ENCODE data around the gene CCDC88C. TPM values are rescaled to one million over a fixed set of nuclear protein-coding genes. Genes with fewer than 3 reads are reported as not detected.

Gene CCDC88C
- total RNA-seq, 4 donors from 2014 or later, result 1.1 to 2.7 (median 2.1) TPM

- ATAC-seq (no peak), DNase-seq (no peak)
- intact Hi-C loops (cut with DNase I; ENCODE audit: low total_unique reads), result no loop called here
- H3K27ac ChIP-seq, result no peak overlapping the region
- no peaks in the 10 kb centered on the region for H3K9me3 ChIP-seq
- H3K4me1 ChIP-seq, result no peaks in the 10 kb centered on the region
- no peaks in the 10 kb centered on the region for H3K36me3 ChIP-seq
- in situ Hi-C loops (cut with MboI; ENCODE audit: low sequenced_read_pairs in 4 of 4), result no loop called here
- no peak overlapping the region for H3K4me3 ChIP-seq
- H3K27me3 ChIP-seq, result peaks cover 6 to 20% (median 18%) of the 10 kb centered on the region in 3 donors
- TF ChIP-seq POLR2A (IDR thresholded peaks at IDR 0.05), result no peak
- TF ChIP-seq CTCF (IDR thresholded peaks at IDR 0.05 in 4 of 5, conservative IDR thresholded peaks at IDR 0.05 in 1 of 5), result no peak
Measured at GRCh38 chr14:91261986-91262549, 155.6 kb downstream of the CCDC88C start.

- Histone ChIP-seq H3K27ac (no peak overlapping the region), H3K4me3 (no peak overlapping the region), H3K9me3 (no peaks in the 10 kb centered on the region), H3K36me3 (no peaks in the 10 kb centered on the region), H3K4me1 (no peaks in the 10 kb centered on the region), H3K27me3 (peaks cover 6 to 20% (median 18%) of the 10 kb centered on the region in 3 donors)
- no peak for DNase-seq
- intact Hi-C loops (cut with DNase I; ENCODE audit: low total_unique reads), result no loop called here
- TF ChIP-seq POLR2A (IDR thresholded peaks at IDR 0.05), result no peak
- in situ Hi-C loops (cut with MboI; ENCODE audit: low sequenced_read_pairs in 4 of 4), result no loop called here
- ATAC-seq, result no peak
Measured at GRCh38 chr14:91261115-91261514, 156.5 kb downstream of the CCDC88C start.

GRCh38 chr14:91258876-91259275 is 158.7 kb downstream of the CCDC88C start:
- Histone ChIP-seq H3K4me3 (no peak overlapping the region), H3K27me3 (peaks cover 4 to 14% (median 6%) of the 10 kb centered on the region in 3 donors), H3K4me1 (peaks cover 0 to under 1% of the 10 kb centered on the region in 2 donors), H3K9me3 (no peaks in the 10 kb centered on the region), H3K36me3 (no peaks in the 10 kb centered on the region), H3K27ac (no peak overlapping the region)
- ATAC-seq (no peak), DNase-seq (no peak)
- in situ Hi-C loops (cut with MboI; ENCODE audit: low sequenced_read_pairs in 4 of 4), result no loop called here
- intact Hi-C loops (cut with DNase I; ENCODE audit: low total_unique reads), result no loop called here
- TF ChIP-seq CTCF (IDR thresholded peaks at IDR 0.05 in 4 of 5, conservative IDR thresholded peaks at IDR 0.05 in 1 of 5), result no peak
- no peak for TF ChIP-seq POLR2A (IDR thresholded peaks at IDR 0.05)

GRCh38 chr14:91258011-91258618 is 159.5 kb downstream of the CCDC88C start:
- H3K27me3 ChIP-seq, result peaks cover 0 to 6% (median 0%) of the 10 kb centered on the region in 3 donors
- H3K9me3 ChIP-seq, result no peaks in the 10 kb centered on the region
- DNase-seq (peak in 1 of 2 donors; percentile 35), ATAC-seq (peak in 1 of 2 donors; percentile 29)
- intact Hi-C loops (cut with DNase I; ENCODE audit: low total_unique reads) (no loop called here), in situ Hi-C loops (cut with MboI; ENCODE audit: low sequenced_read_pairs in 4 of 4) (no loop called here)
- TF ChIP-seq CTCF (IDR thresholded peaks at IDR 0.05 in 4 of 5, conservative IDR thresholded peaks at IDR 0.05 in 1 of 5) (no peak), POLR2A (IDR thresholded peaks at IDR 0.05) (no peak)
- peaks cover 0 to 4% of the 10 kb centered on the region in 2 donors for H3K4me1 ChIP-seq
- H3K36me3 ChIP-seq, result no peaks in the 10 kb centered on the region
- no peak overlapping the region for H3K27ac ChIP-seq
- H3K4me3 ChIP-seq, result no peak overlapping the region

- in situ Hi-C loops (cut with MboI; ENCODE audit: low sequenced_read_pairs in 4 of 4) (no loop called here), intact Hi-C loops (cut with DNase I; ENCODE audit: low total_unique reads) (no loop called here)
- Histone ChIP-seq H3K4me3 (no peak overlapping the region), H3K9me3 (no peaks in the 10 kb centered on the region), H3K27ac (no peak overlapping the region), H3K4me1 (peaks cover 5 to 9% of the 10 kb centered on the region in 2 donors), H3K36me3 (no peaks in the 10 kb centered on the region), H3K27me3 (peaks cover 0 to 5% (median 3%) of the 10 kb centered on the region in 3 donors)
- ATAC-seq (no peak), DNase-seq (no peak)
- TF ChIP-seq CTCF (IDR thresholded peaks at IDR 0.05 in 4 of 5, conservative IDR thresholded peaks at IDR 0.05 in 1 of 5), result no peak
- no peak for TF ChIP-seq POLR2A (IDR thresholded peaks at IDR 0.05)
Measured at GRCh38 chr14:91257328-91258010, 160.2 kb downstream of the CCDC88C start.
